NK-92 (cell line): Measurements from ENCODE around the gene ADGRG3.

ENCODE experiments used
- DNase-seq: peaks from one replicate; lab custom pipeline; 2025; ENCODE audit not compliant: unreplicated experiment; lab: John Stamatoyannopoulos, UW

Gene ADGRG3

GRCh38 chr16:57645691-57646387, 22.3 kb upstream of the ADGRG3 start:
- no peak for DNase-seq

- no peak for DNase-seq
Measured at GRCh38 chr16:57646388-57647039, 21.6 kb upstream of the ADGRG3 start.

GRCh38 chr16:57647136-57647875, 20.8 kb upstream of the ADGRG3 start:
- no peak for DNase-seq

- no peak for DNase-seq
Measured at GRCh38 chr16:57648125-57648524, 20.0 kb upstream of the ADGRG3 start.

GRCh38 chr16:57648581-57649442, 19.3 kb upstream of the ADGRG3 start:
- DNase-seq: no peak

GRCh38 chr16:57649443-57649751, 18.7 kb upstream of the ADGRG3 start:
- DNase-seq: no peak

GRCh38 chr16:57649846-57650245, 18.3 kb upstream of the ADGRG3 start:
- DNase-seq: no peak

- DNase-seq: no peak
Measured at GRCh38 chr16:57651344-57652333, 16.5 kb upstream of the ADGRG3 start.

- DNase-seq: no peak
Measured at GRCh38 chr16:57652695-57653471, 15.2 kb upstream of the ADGRG3 start.

- DNase-seq: no peak
Measured at GRCh38 chr16:57653936-57654335, 14.2 kb upstream of the ADGRG3 start.

GRCh38 chr16:57656342-57656955, 11.7 kb upstream of the ADGRG3 start:
- DNase-seq: no peak

GRCh38 chr16:57657228-57657627, 10.9 kb upstream of the ADGRG3 start:
- DNase-seq: no peak

GRCh38 chr16:57658130-57658877, 9.8 kb upstream of the ADGRG3 start:
- no peak for DNase-seq

- DNase-seq: no peak
Measured at GRCh38 chr16:57658878-57659674, 9.0 kb upstream of the ADGRG3 start.

- no peak for DNase-seq
Measured at GRCh38 chr16:57660715-57661463, 7.2 kb upstream of the ADGRG3 start.

- no peak for DNase-seq
Measured at GRCh38 chr16:57661510-57661909, 6.6 kb upstream of the ADGRG3 start.
